GM19455 (cell line): ENCODE data around the gene C19orf25.
"Not testable (repeated sequence)": the region's sequence is repeated elsewhere in the genome, so short reads cannot be mapped to it uniquely, and the experiment has no call there.

Experiments used
- ATAC-seq: cut with Tn5 transposase; IDR thresholded peaks from one replicate; pipeline ENCODE4 v1.9.1; 2021; ENCODE audit not compliant: unreplicated experiment

The C19orf25 gene

DNA sequence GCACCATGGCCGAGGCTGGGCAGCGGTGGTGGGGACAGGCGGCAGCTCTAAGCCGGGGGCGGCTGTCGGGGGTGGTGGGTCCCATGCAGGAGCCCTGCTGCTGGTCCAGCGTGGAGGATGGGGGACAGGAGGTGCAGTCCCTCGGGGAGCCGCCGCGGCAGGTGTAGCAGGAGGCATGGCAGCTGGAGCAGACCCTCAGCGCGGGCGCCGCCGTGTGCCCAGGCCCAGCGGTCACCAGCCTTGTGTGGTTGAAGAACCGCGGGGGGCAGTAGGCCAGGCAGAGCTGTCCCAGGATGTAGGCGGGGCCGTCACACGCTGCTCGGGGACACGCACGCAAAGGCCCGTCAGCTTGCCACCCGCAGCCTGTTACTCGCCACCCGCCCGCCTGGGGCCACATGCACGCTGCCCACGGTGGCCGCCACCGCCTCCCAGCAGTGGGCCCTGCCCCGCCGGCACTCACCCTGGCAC is 2.9 kb upstream of the C19orf25 start:
- no peak for ATAC-seq

DNA sequence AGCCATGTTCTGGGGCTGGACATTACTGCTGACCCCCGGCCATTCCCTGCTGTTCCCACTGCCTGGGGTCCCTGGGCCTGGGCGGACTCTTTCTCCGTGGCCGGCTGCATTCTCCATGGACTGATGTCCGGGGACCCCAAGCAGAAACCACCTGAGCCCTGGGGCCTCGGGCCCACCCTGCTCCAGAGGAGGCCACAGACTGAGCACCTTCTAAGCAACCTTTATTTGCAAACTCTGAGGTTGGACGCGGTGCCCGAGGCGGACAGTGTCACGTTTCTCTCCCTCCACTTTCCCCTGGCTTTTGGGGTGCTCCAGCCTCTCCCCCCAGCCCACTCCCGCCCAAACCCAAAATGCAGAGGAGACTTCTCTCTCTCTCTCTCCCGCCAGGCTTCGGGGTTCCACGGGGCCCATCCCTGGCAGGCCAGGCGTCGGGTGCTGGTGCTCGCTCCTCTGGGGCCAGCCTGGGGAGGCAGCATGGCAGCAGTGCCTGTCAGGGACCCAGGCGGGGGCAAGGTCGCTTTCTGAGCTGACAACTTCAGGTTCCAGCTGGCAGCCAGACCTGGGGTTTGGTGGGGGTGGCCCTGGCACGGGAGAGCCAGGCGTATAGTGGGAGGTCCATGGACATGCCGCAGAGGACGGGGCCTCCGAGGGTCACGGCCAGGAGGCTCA is 2.3 kb upstream of the C19orf25 start:
- ATAC-seq, result no peak

GRCh38 chr19:1477056-1477455 is 2.0 kb downstream of the C19orf25 start:
- not testable (repeated sequence) for ATAC-seq

- no peak for ATAC-seq
These were observed 3.1 kb downstream of the C19orf25 start for GRCh38 chr19:1475751-1476437.

- ATAC-seq, result no peak
These were observed 4.2 kb downstream of the C19orf25 start for GRCh38 chr19:1474765-1475351.

GRCh38 chr19:1474011-1474764 is 4.8 kb downstream of the C19orf25 start:
- ATAC-seq, result no peak

- no peak for ATAC-seq
These were observed 5.7 kb downstream of the C19orf25 start for GRCh38 chr19:1473085-1473851.

- ATAC-seq, result no peak
These were observed 6.6 kb downstream of the C19orf25 start for GRCh38 chr19:1472231-1473084.

GRCh38 chr19:1471515-1472160 is 7.4 kb downstream of the C19orf25 start:
- no peak for ATAC-seq

GRCh38 chr19:1471010-1471514 is 8.0 kb downstream of the C19orf25 start:
- ATAC-seq, result no peak

- ATAC-seq, result no peak
These were observed 8.6 kb downstream of the C19orf25 start for GRCh38 chr19:1470305-1471009.

DNA sequence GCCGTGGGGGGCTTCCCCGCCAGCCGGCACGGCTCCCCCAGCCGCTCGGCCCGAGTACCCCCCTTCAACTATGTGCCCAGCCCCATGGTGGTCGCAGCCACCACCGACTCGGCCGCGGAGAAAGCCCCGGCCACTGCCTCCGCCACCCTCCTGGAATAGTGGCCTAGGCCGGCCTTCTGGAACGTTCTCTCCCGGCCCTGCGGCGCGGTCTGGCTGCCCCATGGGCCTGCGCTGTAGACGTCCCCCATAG is 9.0 kb downstream of the C19orf25 start:
- no peak for ATAC-seq

GRCh38 chr19:1469255-1470054 is 9.6 kb downstream of the C19orf25 start:
- no peak for ATAC-seq

DNA sequence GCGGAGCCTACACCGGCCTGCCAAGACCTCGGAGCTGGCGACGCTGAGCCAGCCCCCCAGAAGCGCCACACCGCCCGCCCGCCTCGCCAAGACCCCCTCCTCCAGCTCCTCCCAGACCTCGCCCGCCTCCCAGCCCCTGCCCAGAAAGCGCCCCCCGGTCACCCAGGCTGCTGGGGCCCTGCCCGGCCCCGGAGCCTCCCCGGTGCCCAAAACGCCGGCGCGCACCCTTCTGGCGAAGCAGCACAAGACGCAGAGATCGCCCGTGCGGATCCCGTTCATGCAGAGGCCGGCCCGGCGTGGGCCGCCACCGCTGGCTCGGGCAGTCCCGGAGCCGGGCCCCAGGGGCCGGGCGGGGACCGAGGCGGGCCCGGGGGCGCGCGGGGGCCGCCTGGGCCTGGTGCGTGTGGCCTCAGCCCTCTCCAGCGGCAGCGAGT is 10.2 kb downstream of the C19orf25 start:
- no peak for ATAC-seq

DNA sequence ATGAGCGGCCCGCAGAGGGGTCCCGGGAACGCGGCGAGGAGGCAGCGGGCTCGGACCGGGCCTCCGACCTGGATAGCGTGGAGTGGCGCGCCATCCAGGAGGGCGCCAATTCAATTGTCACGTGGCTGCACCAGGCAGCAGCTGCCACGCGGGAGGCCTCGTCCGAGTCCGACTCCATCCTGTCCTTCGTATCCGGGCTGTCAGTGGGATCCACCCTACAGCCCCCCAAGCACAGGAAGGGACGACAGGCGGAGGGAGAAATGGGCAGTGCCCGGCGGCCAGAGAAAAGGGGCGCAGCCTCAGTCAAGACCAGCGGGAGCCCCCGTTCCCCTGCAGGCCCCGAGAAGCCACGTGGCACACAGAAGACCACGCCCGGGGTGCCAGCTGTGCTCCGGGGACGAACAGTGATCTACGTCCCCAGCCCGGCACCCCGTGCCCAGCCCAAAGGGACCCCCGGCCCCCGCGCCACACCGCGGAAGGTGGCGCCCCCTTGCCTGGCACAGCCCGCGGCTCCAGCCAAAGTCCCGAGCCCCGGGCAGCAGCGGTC is 10.7 kb downstream of the C19orf25 start:
- ATAC-seq, result no peak

GRCh38 chr19:1467490-1468273 is 11.3 kb downstream of the C19orf25 start:
- no peak for ATAC-seq

DNA sequence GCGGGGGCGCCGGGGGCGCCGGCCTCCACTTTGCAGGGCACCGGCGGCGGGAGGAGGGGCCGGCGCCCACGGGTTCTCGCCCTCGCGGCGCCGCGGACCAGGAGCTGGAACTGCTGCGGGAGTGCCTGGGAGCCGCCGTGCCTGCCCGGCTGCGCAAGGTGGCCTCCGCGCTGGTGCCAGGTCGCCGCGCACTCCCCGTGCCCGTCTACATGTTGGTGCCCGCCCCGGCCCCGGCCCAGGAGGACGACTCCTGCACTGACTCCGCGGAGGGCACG is 11.9 kb downstream of the C19orf25 start:
- ATAC-seq, result no peak
